Endothelial cell of umbilical vein (primary cell): ENCODE measurements around the gene EGFL7.

ENCODE experiments used
- CTCF ChIP-seq, 2 donors: IDR thresholded peaks; 1 replicate in 1 of 2; 2 replicates in 1 of 2; pipeline ENCODE4 v1.5.1; 2011; ENCODE audit warnings: low read length in 2 of 2, mild to moderate bottlenecking in 2 of 2, moderate library complexity in 2 of 2, control low read depth in 1 of 2, inconsistent platforms in 1 of 2, low read depth in 1 of 2; ENCODE audit not compliant: insufficient read depth in 1 of 2; ENCODE audit errors: extremely low read depth in 1 of 2
- POLR2A ChIP-seq: IDR thresholded peaks from 2 replicates; pipeline ENCODE4 v1.6.1; 2012; ENCODE audit warnings: low read depth, mild to moderate bottlenecking, control low read depth, low read length
- POLR2AphosphoS5 ChIP-seq: IDR thresholded peaks from 2 replicates; pipeline ENCODE4 v1.6.1; 2012; ENCODE audit warnings: low read depth, mild to moderate bottlenecking, control low read depth, low read length, moderate library complexity; ENCODE audit not compliant: insufficient read depth

GRCh38 chr9:136689108-136689460 lies 26.4 kb downstream of the EGFL7 start:
- no peak for TF ChIP-seq CTCF (IDR thresholded peaks at IDR 0.05; ENCODE audit: extremely low read depth in 1 of 2, insufficient read depth in 1 of 2, low read depth in 1 of 2, low read length in 2 of 2)
- no peak for TF ChIP-seq POLR2AphosphoS5
- no peak for TF ChIP-seq POLR2A
